ELF-1 (cell line): Measurements from ENCODE around the gene TYW5.

Experiments used
- DNase-seq: peaks from one replicate; pipeline ENCODE4 v3.0.0-alpha.2; 2016; ENCODE audit warnings: low read depth, low spot score

The TYW5 gene

DNA sequence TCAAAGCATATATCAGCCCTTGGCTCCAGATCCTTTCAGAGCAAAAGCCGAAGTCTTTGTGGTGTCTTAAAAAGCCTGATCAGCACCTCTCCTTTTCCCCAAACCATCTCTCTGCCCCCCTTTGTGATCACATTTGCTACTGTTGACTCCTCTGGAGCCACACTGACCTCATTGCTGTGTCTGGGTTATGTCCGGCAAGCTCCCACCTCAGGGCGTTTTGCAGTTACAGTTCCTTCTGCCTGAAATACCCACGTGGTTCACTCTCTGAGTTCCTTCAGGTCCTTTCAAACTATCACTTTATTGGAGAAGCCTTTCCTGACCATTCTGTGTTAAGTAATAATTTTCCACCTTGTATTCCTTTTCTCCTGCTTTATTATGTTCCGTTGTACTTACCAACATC lies 32.4 kb downstream of the TYW5 start:
- peak; percentile 74 for DNase-seq

DNA sequence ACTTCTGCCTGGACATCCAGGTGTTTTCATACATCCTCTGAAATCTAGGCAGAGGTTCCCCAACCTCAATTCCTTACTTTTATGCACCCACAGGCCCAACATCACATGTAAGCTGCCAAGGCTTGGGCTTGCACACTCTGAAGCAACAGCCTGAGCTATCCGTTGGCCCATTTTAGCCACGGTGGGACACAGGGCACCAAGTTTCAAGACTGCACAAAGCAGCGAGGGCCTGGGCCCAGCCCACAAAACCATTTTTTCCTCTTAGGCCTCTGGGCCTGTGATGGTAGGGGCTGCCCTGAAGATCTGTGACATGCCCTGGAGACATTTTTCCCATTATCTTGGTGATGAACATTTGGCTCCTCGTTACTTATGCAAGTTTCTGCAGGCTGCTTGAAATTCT lies 38.3 kb downstream of the TYW5 start:
- DNase-seq = no peak

DNA sequence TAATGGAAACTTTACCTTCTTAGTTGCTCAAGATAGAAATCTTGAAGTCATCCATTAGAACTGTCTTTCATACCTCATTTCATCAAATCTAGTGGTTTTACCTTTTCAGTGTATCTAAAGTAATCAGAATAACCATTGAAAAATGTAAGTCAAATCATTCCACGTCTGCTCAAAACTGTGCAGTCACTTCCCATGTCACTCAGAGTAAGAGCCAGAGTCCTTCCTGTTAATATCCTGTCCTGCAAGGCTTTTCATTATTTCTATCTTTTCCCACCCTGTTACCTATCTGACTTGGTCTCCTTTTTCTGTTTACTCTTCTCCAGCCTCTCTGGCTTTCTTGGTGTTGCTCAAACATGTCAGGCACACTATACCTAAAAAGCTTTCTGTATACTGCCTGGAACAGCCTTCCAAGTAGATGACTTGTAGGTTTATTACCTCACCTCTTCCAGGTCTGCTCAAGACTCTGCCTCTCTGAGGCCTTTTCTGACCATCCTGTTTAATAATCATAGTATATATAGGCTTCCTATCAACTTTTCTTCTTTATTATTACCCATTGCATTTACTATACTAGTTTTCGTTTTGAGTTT lies 40.8 kb downstream of the TYW5 start:
- no peak for DNase-seq

DNA sequence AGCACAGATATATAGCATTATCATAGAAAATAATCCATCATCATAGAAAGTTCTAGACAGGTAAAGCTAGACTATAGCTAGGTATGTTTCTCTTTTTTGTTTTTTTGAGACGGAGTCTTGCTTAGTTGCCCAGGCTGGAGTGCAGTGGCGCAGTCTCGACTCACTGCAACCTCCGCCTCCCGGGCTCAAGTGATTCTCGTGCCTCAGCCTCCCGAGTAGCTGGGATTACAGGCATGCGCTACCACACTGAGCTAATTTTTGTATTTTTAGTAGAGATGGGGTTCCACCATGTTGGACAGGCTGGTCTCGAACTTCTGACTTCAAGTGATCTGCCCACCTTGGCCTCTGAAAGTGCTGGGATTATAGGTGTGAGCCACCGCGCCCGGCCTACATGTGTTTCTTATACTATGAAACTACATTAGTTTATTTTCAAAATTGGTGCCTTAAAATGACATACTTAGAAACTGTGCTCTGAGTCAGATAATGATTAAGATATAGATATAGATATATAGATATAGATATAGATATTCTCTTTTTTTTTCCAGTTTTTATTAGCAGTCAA lies 42.7 kb downstream of the TYW5 start:
- DNase-seq = peak; percentile 11

DNA sequence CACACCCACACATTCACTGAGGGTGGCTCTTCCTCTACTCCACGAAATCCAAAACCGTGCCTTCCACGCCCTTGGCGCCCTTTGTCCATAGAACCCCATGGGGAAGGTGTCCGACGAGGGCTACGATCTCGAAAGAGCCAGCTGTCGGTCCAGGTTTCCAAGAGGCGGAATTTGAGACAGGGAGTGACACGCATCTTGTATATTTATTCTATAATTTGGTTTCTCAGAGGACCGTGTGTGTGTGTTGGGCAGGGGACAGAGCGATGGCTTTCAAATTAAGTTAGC lies 43.5 kb downstream of the TYW5 start:
- no peak for DNase-seq

DNA sequence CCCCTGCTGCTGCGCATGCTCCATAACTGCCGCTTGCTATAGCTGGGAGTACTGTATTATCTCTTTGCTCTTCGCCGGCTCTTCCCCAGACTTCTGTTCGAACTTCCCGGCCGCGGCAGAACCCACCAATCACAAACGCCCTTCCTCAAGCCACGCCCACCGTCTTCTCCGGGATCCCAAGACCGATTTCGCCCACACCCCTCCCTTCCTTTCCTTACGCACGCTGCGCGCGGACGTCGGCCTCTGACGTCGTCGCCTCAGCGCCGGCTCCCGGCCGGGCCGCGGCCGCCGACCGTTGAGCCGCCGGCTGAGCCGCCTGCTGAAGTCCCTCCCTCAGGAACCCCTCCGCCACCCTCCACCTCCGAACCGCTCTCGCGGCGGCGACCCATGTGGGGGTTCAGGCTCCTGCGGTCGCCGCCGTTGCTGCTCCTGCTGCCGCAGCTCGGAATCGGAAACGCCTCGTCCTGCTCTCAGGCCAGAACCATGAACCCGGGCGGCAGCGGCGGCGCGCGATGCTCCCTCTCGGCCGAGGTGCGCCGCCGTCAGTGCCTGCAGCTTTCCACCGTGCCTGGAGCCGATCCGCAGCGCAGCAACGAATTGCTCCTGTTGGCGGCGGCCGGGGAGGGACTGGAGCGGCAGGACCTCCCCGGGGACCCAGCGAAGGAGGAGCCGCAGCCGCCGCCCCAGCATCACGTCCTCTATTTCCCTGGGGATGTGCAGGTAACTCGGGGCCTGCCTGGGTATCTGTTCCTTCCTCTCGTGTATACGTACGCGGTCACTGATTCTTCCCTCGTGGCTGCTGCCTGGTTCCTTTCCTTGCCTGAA lies 44.0 kb downstream of the TYW5 start, which contains the start of gene C2orf69:
Gene C2orf69, plus strand, starts transcription at position 242 of the 825 bp plus-strand sequence. Its CDS starts 146 bp downstream, at position 388.
- DNase-seq = peak; percentile 100

DNA sequence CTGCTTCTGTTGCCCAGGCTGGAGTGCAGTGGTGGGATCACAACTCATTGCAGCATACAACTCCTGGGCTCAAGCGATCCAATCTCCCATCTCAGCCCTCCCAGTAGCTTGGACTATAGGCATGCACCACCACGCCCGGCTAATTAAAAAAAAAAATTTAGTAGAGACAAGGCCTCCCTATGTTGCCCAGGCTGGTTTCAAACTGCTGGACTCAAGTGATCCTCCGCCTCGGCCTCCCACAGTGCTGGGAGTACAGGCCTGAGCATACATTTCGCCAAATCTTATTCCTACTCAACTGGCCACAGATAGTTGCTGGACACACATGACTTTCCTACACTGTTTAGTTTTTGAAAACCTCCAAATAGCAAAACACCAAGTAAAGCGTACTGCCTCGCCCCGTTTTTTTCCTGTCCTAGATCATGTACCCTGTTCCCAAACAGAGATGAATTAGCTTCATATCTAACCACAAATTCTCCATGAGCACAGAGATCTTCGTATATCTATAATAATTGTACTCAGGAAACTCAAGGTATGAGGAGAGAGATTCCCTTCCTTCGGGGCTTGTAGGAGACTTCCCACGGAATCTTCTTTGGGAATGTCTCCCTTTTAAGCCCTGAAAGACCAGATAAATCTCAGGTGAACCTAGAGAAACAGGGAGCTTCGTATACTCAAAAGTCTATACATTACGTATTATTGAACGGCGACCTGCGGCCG lies 44.8 kb downstream of the TYW5 start:
- DNase-seq = no peak

DNA sequence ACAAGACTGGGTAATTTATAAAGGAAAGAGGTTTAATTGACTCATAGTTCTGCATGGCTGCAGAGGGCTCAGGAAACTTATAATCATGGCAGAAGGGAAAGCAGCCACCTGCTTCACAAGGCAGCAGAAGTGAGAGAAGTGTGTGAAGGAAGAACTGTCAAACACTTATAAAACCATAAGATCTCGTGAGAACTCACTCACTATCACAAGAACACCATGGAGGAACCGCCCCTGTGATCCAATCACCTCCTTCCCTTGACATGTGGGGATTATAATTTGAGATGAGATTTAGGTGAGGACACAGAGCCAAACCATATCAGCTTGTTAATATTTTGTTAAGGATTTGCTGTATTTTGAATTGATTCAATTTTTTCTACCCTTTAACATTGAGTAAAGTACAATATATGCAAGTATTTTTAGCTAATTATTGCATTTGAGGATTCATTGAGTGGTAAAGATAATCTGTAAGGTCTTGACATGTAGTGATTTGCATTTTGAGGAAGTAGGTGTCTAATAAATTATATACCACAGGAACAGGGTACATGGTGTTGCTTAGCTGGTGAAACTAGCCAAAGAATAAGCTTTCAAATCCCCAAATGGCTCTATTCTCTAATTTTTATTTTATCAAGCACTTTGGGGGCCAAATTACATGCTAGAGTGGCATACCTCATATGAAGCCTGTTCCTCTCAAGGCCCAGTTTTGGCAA lies 48.1 kb downstream of the TYW5 start:
- DNase-seq = no peak

DNA sequence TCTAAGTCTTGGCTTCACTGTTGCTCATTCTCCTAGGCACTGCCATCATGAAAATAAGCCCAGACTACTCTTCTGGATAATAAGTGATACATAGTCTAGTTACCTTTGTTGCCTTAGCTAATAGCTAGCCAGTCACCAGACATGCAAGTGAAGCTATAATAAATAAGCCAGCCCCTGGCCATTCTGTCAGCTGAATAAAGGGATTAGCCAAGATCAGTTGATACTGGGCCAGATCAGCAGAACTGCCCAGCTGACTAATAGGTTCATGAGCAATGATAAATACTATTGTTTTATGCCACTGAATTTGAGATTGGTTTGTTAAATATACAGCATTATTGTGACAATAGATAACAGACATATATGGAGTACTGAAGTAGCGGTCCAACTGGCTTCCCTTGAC lies 52.2 kb downstream of the TYW5 start:
- no peak for DNase-seq

DNA sequence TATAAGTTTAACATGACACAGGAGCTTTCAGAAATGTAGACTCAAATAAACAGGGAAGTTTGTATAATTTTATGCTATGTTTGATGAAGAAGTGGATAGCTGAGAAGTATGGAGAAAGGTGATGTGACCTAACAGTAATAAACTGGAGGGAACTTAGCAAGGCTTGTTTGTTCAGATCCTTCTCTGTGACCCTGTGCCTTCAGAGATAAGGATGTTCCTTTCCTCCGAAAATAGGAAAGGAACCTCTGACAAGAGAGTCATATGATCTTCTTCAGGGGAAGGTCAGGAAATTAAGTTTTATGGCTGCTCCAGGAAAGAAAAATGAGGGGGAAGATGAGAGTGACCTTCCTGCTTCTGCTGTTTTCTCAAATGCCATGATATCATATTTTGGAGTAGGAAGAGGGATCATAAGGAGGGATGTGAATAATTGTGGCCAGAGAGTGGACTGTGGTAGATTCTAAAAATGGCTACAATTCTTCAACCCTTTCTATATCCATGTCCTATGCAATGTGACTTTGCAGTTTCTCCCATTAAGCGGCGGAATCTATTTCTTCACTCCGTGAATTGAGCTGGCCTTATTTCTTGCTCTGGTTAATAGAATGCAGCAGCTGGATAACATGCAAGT lies 52.7 kb downstream of the TYW5 start:
- DNase-seq = no peak

DNA sequence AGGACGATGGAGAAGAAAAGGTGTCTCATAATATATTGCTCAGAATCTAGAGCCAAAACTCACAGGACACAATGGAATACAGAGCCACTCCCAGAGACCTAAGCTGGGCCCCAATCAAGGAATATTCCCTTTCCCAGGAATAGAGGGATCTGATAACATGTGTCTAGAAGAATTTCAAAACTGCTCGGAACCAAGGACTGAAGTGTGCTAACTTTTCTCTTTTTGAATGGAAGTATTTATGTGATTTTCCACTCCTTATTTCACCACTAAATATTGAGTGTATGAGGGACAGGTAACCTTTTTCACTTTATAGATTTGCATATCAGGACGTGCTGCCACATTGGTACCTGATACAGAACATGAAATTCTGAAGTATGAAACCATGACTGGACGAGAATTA lies 53.3 kb downstream of the TYW5 start:
- DNase-seq = no peak

DNA sequence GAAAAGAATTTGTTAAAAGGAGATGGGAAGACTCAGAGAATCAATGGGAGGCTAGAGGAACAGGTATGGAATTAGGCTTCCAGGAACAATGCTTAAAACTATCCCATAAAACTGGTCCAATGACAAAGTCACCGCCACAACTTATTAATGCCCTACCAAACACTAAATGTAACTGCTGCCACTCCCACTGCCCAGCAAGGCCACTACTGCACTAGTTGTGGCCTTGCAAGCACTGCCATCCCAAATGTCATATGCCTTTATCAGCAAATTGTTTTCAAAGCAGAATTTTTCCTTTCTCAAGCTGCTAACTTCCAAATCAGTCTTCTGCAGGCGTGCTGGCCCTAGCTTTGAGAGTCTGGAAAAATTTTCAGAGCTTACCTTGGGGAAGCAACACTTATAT lies 58.7 kb downstream of the TYW5 start:
- DNase-seq = no peak

DNA sequence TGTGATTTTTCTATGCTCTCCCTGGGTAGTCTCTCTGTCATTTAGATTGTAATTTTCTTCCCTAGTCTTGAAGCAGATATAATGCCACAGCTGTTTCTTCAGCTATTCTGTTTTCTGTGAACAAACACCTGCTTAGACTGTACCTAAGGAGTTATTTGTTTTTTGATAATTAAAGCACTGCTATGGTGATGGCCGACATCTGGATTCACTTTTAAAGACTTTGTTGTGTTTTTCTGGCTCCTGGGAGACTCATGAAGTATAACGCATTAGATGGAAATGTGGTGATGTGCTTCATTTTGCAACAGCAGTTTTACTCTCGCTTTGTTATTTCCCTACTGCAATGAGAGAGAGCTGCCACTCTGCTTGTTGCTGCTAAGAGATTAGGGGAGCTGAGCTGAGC lies 59.9 kb downstream of the TYW5 start:
- DNase-seq = no peak

DNA sequence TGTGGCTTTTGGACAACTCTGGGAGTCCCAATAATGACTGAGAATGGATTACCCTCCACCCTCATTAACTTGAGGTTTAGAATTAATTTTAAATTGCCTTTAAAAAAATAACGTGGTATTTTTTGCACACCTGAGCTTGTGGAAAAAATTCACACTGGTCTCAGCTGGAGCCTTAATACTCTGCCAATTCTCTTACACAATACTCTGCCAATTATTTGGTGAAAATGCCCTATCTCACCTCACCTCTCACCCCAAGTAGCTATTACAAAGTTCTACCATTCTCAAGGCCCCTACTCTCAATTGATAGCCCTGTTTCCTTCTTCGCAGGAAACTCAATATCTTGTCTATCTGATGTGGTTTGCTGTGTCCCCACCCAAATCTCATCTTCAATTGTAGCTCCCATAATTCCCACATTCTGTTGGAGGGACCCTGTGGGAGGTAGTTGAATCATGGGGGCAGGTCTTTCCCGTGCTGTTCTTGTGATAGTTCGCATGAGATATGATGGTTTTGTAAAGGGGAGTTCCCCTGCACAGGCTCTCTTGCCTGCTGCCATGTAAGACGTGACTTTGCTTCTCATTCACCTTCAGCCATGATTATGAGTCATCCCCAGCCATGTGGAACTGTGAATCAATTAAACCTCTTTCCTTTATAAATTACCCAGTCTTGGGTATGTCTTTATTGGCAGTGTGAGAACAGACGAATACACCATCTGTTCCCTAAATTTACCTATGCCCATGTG lies 71.6 kb downstream of the TYW5 start:
- DNase-seq = no peak

DNA sequence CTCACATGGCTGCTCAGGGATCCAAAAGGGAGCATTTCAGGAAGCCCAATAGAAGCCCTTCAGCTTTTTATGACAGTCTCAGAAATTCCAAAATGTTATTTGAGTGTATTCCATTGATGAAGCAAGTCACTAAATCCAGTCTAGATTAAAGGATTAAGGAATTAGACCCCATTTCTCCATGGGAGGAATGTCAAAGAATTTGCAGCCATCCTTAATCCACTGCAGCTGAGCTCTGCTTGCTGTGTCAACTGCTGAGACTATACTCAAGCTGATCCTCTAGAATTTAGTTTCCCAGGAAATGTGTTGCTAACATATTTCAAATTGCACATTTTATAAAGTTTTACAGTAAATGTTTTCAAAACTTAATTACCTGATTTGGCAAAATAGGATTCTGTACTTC lies 72.6 kb downstream of the TYW5 start:
- DNase-seq = no peak
